HG02885 (cell line): Measurements from ENCODE around the gene FN1.
"Not testable (repeated sequence)": the region's sequence is repeated elsewhere in the genome, so short reads cannot be mapped to it uniquely, and the experiment has no call there.

Experiments used
- ATAC-seq: cut with Tn5 transposase; IDR thresholded peaks from one replicate; pipeline ENCODE4 v1.9.1; 2021; ENCODE audit warnings: mild to moderate bottlenecking; ENCODE audit not compliant: unreplicated experiment, poor library complexity

Gene FN1

GRCh38 chr2:215409331-215410127 is 26.3 kb downstream of the FN1 start:
- ATAC-seq = no peak

- not testable (repeated sequence) for ATAC-seq
Observed at GRCh38 chr2:215408441-215408840, 27.4 kb downstream of the FN1 start.

- no peak for ATAC-seq
Observed at GRCh38 chr2:215407590-215408264, 28.1 kb downstream of the FN1 start.

- ATAC-seq = no peak
Observed at GRCh38 chr2:215407061-215407460, 28.8 kb downstream of the FN1 start.

- no peak for ATAC-seq
Observed at GRCh38 chr2:215405722-215406581, 29.9 kb downstream of the FN1 start.

GRCh38 chr2:215404348-215405012 is 31.4 kb downstream of the FN1 start:
- no peak for ATAC-seq

- ATAC-seq = no peak
Observed at GRCh38 chr2:215403441-215404347, 32.2 kb downstream of the FN1 start.

GRCh38 chr2:215401896-215402379 is 33.9 kb downstream of the FN1 start:
- ATAC-seq = no peak

- no peak for ATAC-seq
Observed at GRCh38 chr2:215399067-215399716, 36.7 kb downstream of the FN1 start.

GRCh38 chr2:215397632-215398341 is 38.1 kb downstream of the FN1 start:
- ATAC-seq = no peak

GRCh38 chr2:215396595-215397313 is 39.1 kb downstream of the FN1 start:
- ATAC-seq = no peak

GRCh38 chr2:215395687-215396460 is 40.0 kb downstream of the FN1 start:
- ATAC-seq = no peak

GRCh38 chr2:215394102-215394805 is 41.6 kb downstream of the FN1 start:
- ATAC-seq = no peak

- no peak for ATAC-seq
Observed at GRCh38 chr2:215392687-215393270, 43.1 kb downstream of the FN1 start.

- ATAC-seq = no peak
Observed at GRCh38 chr2:215392164-215392563, 43.7 kb downstream of the FN1 start.

- ATAC-seq = no peak
Observed at GRCh38 chr2:215391531-215391930, 44.3 kb downstream of the FN1 start.
